GM18499 (cell line): ENCODE data around the gene PA2G4.

Experiments used
- ATAC-seq: cut with Tn5 transposase; IDR thresholded peaks from one replicate; pipeline ENCODE4 v1.9.1; 2021; ENCODE audit warnings: moderate number of reproducible peaks; ENCODE audit not compliant: insufficient read depth, unreplicated experiment

The PA2G4 gene

DNA sequence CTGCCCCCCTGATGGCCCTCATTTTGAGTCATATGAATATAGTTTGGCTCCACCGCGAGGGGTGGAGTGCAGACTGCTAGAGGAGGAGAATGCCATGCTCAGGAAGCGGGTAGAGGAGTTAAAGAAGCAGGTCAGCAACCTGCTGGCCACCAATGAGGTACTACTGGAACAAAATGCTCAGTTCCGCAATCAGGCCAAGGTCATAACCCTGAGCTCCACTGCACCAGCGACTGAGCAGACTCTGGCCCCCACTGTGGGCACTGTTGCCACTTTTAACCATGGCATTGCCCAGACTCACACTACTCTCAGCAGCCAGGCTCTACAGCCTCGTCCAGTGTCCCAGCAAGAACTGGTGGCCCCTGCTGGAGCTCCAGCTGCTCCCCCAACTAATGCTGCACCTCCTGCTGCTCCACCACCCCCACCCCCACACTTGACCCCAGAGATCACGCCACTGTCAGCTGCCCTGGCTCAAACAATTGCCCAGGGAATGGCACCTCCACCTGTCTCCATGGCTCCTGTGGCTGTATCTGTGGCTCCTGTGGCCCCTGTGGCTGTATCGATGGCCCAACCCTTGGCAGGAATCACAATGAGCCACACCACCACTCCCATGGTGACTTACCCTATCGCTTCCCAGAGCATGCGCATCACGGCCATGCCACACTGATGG lies 17.0 kb downstream of the PA2G4 start:
- no peak for ATAC-seq

DNA sequence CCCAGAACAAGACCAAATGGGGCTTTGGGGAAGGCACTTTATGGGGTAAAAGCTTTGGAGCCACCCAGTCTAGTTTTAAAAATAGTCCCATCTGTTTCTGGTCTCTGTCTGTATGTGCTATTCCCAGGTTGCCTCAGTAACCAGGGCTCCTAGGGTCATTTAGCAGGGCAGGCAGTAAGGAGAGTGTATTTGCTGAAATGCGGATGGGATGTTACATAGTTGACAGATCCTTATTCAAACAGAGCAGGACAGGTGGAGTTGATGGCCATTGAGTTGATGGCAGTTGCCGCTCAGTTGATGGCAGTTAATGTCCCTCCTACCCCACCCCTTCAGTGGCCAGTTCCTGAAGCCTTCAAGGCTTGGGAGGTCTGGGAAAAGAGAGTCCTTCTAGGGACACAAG lies 18.3 kb downstream of the PA2G4 start:
- ATAC-seq = no peak

DNA sequence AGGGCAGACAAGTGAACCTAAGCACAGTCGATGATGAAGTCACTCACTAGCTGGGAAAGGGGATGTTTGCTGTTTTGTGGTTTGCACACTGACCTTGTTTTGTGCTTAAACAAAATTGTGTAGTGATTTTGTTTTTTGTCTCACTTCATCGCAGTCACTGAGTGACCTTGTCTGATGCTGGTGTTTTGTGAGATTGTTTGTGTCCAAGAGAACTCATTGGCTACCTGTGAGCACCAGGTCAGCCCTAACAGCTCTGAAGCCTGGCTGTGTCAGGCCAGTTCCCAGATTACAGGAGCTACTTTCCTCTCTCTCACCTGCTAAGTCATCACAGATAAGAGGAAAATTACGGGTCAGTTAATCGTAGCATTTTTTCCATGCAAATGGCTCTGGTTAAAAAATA lies 19.8 kb downstream of the PA2G4 start:
- no peak for ATAC-seq

DNA sequence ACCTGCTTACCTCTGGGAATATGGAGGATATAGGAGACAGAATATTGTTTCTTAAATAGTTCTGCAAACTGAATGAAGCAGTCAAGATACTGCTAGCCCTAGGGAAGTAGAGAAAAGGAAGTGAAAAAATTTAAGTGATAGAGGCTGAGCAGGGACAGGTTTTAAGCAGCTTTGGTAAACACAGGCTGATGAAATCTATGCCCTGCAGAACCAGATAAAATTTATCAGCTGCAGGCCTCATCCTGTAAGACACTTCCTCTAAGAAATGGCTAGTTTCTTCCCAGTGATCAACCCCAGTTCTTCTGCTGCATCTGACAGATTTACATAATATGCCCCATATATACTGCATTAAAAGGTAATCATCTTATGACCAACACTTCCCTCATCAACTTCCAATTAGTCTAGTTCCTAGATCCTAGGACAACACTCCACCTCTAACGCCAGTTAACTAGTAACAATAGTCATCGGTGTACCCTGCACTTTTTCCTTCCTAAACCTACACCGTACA lies 22.4 kb downstream of the PA2G4 start:
- no peak for ATAC-seq

DNA sequence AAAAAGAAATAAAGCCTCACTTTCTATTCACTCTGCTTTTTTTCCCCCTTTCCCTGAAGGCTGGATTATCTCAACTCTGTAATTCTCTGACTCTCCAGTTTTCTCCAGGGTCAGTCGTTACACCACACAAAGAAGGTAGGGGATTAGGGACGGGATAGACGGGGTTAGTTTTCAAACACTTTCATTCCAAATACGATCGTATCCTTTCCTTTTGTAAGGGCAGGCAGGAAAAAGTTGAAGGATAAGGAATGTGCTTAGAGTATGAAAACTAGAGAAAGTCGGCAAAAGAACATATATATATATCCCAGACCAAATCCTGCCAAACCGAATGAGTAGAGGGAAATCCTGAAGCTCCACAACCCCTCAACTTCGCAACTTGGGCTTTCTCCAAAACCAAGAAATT lies 23.1 kb downstream of the PA2G4 start:
- ATAC-seq = no peak

DNA sequence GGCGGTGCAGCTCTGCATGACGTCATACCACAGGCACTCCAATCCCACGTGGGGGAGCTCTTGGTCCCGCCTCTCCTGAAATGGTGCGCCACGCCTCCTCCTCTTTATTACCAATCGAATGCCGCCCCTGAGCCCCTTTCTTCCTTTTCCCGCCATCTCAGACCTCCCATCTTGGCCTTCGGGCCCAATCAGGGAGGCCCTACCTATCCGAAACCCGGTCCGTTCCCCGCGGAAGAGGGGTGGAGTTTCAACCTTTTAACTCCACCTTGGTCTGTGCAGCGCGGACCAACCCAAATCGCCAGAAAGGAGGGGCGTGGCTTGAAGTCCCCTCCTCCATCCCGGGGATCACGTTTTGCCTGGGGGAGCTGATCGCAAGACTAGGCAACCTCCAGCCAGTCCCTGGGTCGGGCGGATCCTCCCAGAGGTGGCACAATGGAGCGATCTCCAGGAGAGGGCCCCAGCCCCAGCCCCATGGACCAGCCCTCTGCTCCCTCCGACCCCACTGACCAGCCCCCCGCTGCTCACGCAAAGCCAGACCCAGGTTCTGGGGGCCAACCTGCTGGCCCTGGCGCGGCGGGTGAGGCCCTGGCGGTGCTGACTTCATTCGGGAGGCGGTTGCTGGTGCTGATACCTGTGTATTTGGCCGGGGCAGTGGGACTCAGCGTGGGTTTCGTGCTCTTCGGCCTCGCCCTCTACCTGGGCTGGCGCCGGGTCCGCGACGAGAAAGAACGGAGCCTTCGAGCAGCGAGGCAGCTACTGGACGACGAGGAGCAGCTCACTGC lies 23.7 kb downstream of the PA2G4 start, which contains the start of gene ESYT1:
TSS of gene ESYT1 (plus strand) at position 380 of the 782 bp plus-strand sequence. CDS start at position 433, 53 bp downstream.
- peak; percentile 81 for ATAC-seq

DNA sequence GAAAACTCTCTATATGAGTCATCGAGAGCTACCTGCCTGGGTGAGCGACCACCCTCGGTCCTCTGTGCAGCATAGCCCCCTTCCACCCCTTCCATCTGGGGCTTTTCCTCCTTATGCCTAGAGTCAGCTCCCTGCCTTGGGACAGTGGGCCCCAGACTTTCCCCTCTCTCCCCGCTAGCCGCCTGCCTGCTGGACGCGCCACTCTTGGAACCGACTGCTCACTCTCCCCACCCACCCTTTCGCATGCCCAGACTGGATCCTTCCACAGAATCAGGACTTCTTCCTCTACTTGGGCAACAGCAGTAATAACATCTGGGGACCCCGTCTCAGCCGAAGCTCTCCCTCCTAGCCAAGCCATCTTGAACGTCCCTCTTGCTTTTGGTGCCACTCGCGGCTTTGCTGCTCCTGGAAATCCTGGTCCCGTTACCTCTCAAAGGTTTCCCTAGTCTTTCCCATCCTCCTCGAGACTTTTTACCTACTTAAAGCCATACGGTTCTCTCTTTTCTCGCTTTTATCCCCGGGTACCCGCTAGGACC lies 24.4 kb downstream of the PA2G4 start:
- ATAC-seq = no peak

DNA sequence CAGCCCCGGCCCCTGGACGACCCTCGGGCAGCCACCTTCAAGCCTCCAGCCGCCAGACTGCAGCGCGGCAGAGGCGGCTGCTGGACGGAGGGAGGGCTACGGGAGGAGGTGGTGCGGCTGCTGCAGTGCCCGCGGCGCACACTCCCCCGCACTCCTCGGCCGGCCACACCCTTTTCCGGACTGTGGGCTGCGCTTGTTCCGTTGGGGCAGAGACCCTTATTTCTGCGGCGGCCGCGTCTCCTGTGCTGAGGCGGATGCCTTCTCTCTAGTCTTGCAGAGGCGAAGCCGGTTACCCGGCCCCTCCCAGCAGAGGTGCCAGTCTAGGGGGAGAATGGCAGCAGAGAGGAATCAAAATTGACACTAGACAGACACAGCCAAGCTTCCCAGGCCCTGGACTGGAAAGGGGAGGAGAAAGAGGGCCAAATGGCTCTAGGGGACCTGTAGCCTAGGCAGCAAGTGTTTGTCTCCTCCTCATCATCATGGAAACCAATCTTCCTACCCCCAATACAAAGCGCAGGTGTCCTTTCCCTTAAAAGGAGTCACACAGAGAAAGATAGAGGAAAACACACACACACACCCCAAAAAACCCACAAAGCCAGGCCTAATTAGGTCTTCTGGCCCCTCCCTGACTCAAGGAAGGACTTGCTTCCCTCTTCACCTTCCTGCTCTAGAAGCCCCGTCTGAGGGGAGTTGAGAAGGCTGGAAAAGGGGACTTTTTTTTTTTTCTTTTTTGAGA lies 25.0 kb downstream of the PA2G4 start:
- ATAC-seq = no peak

DNA sequence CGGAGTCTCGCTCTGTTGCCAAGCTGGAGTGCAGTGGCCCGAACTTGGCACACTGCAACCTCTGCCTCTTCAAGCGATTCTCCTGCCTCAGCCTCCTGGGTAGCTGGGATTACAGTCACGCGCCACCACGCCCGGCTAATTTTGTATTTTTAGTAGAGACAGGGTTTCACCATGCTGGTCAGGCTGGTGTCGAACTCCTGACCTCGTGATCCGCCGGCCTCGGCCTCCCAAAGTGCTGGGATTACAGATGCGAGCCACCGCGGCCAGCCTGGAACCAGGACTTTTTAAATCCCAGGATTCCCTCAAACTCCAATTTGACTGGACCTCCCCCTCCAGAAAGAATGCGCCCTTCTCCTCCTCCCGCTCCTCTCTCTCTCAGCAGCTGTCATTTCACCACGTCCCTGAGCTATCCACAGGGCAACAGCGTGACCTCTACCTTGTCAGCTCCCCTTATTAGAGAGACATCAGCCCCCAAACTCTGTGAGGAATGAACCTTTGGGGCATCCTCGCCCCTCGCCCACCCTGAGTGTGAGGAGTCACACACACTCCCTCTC lies 25.7 kb downstream of the PA2G4 start:
- no peak for ATAC-seq

DNA sequence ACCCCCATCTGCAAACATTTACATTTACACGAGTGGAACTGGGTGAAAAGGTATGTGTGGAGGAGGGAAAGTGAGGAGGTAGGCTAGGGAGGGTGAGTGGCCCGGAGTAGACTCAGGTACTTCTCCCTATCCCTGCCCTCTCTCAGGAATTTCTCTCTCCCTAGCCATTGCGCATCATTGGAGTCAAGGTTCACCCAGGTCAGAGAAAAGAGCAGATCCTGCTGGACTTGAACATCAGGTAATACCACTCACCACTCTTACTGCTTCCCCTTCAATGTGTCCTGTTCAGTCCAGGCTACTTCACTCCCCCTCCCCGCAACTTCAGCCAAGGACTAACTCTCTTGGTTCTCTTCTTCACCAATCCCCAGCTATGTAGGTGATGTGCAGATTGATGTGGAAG lies 26.5 kb downstream of the PA2G4 start:
- ATAC-seq = no peak

DNA sequence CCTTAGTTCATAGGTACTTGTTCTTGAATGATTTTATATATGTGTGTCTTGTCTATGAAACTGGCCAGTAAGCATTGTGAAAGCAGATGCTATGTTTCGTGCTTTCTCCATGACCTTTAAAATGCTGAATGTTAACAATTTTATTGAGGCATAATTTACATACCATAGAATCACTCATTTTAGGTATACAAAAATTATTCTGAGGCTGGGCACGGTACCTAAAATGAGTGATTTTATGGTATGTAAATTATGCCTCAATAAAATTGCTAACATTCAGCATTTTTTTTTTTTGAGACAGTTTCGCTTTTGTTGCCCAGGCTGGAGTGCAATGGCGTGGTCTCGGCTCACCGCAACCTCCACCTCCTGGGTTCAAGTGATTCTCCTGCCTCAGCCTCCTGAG lies 30.5 kb downstream of the PA2G4 start:
- ATAC-seq = no peak

DNA sequence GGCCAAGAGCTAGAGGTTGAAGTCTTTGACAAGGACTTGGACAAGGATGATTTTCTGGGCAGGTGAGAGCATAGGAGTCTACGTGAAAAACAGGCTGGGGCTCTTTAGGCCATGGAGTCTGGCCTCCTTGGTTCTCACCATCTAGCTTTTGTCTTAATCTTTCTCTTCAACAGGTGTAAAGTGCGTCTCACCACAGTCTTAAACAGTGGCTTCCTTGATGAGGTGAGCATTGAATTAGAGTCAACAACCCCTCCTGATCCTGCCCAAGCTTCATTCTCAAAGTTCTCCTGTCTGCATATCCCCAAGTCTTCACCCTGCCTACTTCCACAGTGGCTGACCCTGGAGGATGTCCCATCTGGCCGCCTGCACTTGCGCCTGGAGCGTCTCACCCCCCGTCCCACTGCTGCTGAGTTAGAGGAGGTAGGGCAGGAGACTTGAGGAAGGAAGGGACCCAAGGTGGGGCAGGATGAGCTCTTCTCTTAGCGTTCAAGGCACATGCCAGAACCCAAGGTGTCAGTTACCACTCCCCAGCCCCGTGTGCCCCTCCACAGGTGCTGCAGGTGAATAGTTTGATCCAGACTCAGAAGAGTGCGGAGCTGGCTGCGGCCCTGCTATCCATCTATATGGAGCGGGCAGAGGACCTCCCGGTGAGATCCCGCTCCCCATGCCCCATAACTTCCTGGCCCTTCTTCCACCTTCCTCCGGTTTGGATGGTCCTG lies 33.7 kb downstream of the PA2G4 start:
- ATAC-seq = no peak

DNA sequence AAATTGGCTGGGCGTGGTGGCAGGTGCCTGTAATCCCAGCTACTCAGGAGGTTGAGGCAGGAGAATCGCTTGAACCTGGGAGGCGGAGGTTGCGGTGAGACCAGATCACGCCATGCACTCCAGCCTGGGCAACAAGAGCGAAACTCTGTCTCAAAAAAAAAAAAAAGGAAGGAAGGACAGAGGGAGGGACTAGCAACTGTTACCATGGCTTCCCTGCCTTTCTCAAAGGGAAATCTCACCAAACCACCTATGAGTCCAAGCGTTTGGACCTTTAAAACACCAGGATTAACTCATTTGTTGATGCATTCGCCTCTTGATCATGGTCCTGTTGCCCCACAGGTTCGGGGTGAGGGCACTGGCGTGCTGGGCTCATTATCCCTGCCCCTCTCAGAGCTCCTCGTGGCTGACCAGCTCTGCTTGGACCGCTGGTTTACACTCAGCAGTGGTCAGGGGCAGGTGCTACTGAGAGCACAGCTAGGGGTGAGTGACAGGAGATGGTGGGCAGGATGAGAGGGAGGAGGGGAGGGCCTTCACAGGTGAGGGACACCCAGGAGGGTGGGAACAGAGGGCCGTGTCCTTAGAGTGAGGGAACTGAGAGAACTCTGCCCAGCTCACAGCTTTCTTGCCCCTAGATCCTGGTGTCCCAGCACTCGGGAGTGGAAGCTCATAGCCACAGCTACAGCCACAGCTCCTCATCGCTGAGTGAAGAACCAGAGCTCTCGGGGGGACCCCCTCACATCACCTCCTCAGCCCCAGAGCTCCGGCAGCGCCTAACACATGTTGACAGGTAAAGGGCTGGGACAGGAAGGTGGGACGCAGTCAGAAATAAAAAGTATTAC lies 37.8 kb downstream of the PA2G4 start:
- no peak for ATAC-seq

DNA sequence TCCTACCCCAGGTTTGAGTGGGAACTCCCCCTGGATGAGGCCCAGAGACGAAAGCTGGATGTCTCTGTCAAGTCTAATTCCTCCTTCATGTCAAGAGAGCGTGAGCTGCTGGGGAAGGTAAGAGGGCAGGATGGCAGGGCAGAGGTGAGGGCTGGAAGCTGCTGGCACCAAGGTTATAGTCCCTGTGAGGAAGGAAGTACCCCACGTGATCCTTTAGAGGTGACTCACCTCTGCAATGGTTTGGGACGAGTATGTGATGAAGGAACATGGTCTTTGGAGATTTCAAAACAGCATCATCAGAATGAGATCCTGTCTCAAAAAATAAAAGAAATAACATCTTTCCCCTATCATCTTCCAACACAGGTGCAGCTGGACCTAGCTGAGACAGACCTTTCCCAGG lies 38.9 kb downstream of the PA2G4 start:
- no peak for ATAC-seq

DNA sequence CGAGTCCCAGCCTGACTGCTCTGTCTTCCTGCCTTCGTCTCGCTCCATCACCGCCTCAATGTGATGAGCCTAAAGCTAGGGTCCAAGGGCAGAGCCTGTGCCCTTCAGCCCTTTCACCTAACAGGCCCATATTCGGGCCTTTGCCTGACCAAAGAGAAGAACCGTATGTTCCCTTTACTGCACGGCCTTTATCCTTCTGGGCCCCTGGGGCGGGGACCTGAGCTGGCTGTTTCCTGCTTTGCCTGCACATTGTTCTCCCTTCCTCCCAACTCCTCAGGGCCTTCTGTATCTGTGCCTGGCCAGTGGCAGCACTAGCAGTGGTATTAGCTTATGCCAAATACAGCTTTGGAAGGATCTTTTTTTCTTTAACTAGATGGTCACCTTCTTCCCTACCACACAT lies 39.5 kb downstream of the PA2G4 start:
- no peak for ATAC-seq

DNA sequence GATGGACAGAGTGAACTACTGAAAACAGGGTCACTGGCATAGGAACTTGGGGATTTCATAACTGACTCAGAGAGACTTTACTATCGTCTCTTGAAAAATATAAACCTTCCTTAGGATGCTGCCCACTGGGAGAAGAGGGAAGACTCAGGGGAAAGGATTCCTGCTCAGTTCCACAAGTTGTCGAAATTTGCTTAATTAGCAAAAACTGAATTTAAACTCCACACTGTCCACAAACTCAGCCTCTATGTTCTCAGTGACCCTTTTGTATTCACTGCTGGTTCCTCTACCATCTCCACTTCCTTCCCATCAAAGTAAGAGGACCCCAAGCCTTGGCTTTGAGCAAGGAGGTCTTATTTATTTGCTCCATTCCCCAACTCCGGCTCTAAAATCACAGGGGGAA lies 40.9 kb downstream of the PA2G4 start:
- no peak for ATAC-seq

DNA sequence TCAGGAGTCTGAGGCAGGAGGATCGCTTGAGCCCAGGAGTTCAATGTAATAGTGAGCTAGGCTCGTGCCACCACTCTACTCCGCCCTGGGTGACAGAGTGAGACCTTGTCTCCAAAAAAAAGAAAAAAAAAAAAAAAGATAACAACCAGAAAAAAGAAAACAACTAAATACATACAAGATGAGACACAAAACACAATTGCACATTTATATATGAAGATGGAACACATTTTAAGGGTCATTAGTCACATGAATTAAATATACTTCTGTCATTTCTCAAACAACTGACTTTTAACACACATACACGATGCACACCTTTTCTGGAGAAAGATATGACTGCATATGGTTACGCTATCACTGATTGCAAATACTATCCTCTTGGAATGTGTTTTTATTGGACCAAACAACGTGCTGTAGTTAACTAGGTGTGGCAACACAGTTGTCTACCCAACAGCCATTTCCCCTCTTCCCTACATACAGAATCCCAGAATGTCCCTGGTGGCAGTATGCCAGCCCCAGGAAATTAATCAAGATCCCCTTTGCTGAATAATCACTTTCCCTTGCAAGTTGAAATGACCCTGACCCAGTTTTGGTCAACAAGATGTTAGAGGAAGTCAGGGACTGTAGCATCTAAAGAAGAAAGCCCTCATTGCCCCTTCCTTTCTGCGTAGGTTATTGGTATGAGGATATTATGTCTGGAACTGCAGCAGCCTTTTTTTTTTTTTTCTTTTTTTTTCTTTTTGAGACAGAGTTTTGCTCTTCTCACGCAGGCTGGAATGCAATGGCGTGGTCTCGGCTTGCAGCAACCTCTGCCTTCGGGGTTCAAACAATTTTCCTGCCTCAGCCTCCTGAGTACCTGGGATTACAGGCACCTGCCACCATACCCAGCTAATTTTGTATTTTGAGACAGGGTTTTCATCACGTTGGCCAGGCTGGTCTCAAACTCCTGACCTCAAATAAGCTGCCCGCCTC lies 42.4 kb downstream of the PA2G4 start:
- ATAC-seq = no peak

DNA sequence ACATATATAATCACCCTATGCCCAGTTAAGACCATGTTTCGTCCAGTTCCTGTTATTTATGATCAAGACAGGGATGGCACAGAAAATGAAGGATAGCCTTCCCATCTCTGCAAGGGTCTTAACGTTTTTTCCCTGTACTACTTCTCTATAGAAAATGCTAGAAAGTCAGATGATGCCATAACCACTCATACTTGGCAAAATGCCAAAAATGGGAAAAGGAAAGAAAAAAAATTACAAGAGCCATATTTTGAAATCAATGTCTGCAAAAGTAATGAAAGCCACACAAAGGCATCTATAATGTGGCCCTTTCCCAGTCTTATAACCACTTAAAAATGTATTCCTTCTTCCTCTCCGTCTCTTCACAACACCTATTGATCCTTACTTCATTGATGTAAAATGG lies 46.2 kb downstream of the PA2G4 start:
- no peak for ATAC-seq
